ENCODE results near the gene CDK2. TPM values are rescaled to one million over a fixed set of nuclear protein-coding genes. Genes with fewer than 3 reads are reported as not detected.
"Not testable (repeated sequence)": the region's sequence is repeated elsewhere in the genome, so short reads cannot be mapped to it uniquely, and the experiment has no call there.

Gene CDK2
- total RNA-seq, 1 donor from 2014 or later: 82.8 TPM

DNA sequence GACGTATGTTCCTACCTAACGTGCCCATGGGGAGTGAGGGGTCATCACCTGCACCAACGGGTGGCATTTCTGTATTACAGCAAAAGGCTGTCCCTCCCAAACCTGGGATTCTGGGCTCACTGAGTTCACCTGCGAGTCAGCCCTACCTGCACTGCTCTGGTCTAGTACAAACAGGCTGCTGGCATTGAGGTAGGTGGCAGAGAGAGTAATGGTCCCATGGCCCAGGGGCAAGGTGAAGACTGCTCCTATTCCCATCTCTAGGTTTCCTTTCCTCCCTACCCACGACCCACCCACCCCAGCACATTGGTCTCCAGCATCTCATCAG lies 30.9 kb downstream of the CDK2 start:
- H3K4me3 Mint-ChIP-seq: peak overlapping the region; percentile 99
- DNase-seq (ENCODE audit: extremely low spot score, unreplicated experiment): no peak
- TF ChIP-seq CTCF (conservative IDR thresholded peaks at IDR 0.05): no peak

DNA sequence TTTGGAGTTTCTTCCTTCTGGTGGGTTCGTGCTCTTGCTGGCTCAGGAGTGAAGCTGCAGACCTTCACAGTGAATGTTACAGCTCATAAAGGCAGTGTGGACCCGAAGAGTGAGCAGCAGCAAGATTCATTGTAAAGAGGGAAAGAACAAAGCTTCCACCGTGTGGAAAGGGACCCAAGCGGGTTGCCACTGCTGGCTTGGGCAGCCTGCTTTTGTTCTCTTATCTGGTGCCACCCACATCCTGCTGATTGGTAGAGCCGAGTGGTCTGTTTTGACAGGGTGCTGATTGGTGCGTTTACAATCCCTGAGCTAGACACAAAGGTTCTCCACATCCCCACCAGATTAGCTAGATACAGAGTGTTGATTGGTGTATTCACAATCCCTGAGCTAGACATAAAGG lies 32.9 kb downstream of the CDK2 start:
- H3K4me3 Mint-ChIP-seq: peak overlapping the region; percentile 54
- H3K9me3 Mint-ChIP-seq; H3K27me3 Mint-ChIP-seq; DNase-seq (ENCODE audit: extremely low spot score, unreplicated experiment): not testable (repeated sequence)
- peaks cover 26% of the 10 kb centered on the region for H3K36me3 Mint-ChIP-seq
- H3K27ac Mint-ChIP-seq: peak overlapping the region; percentile 31
- peaks cover 24% of the 10 kb centered on the region for H3K4me1 Mint-ChIP-seq (ENCODE audit: unreplicated experiment)

More for the DNA sequence above, 30.9 kb downstream of the CDK2 start:
- Mint-ChIP-seq H3K9me3 (no peaks in the 10 kb centered on the region), H3K4me1 (ENCODE audit: unreplicated experiment) (peaks cover 24% of the 10 kb centered on the region), H3K36me3 (peaks cover 22% of the 10 kb centered on the region), H3K27me3 (no peaks in the 10 kb centered on the region), H3K27ac (peak overlapping the region; percentile 87)

DNA sequence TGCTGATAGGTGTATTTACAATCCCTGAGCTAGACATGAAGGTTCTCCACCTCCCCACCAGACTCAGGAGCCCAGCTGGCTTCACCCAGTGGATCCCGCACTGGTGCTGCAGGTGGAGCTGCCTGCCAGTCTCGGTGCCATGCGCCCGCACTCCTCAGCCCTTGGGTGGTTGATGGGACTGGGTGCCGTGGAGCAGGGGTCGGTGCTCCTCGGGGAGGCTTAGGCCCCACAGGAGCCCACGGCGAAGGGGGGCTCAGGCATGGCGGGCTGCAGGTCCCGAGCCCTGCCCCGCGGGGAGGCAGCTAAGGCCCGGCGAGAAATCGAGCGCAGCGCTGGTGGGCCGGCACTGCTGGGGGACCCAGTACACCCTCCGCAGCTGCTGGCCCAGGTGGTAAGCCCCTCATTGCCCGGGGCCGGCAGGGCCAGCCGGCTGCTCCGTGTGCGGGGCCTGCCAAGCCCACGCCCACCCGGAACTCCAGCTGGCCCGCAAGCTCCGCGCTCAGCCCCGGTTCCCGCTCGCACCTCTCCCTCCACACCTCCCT lies 33.4 kb downstream of the CDK2 start:
- H3K9me3 Mint-ChIP-seq; H3K27me3 Mint-ChIP-seq; H3K27ac Mint-ChIP-seq; H3K4me3 Mint-ChIP-seq; DNase-seq (ENCODE audit: extremely low spot score, unreplicated experiment): not testable (repeated sequence)
- Mint-ChIP-seq H3K4me1 (ENCODE audit: unreplicated experiment) (peaks cover 24% of the 10 kb centered on the region), H3K36me3 (peaks cover 29% of the 10 kb centered on the region)

DNA sequence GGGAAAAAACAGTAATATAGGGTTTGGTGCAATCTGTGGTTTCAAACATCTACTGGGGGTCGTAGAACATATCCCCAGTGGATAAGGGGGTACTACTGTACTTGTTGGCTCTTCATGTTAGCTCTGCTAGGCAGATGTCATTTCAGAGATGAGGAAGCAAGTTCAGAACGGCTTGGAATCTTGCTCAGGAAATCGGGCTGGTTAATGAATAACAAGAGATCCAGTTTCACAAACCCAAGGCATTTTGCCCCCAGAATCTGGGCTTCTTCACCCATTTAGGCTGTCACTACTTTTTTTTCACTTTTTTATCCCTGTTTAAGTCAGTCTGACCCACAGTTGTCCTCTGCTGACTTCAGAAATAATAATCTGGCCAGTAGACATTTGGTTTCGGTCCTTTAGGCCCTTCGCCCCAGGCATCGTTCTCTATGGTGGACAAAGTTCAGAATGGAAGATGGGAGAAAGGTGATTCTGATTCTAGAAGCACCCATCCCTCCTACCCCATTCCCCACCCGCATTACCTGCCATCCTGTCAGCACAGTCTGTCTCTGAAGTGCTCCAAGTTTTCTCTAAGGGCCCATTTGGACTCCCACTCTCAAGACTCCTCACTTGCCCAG lies 35.0 kb downstream of the CDK2 start:
- H3K36me3 Mint-ChIP-seq: peaks cover 30% of the 10 kb centered on the region
- peak overlapping the region; percentile 46 for H3K27ac Mint-ChIP-seq
- peaks cover 23% of the 10 kb centered on the region for H3K4me1 Mint-ChIP-seq (ENCODE audit: unreplicated experiment)
- H3K4me3 Mint-ChIP-seq: peak overlapping the region; percentile 34
- DNase-seq (ENCODE audit: extremely low spot score, unreplicated experiment): no peak
- no peaks in the 10 kb centered on the region for H3K9me3 Mint-ChIP-seq
- no peaks in the 10 kb centered on the region for H3K27me3 Mint-ChIP-seq
- no peak for TF ChIP-seq CTCF (conservative IDR thresholded peaks at IDR 0.05)

- H3K36me3 Mint-ChIP-seq: peaks cover 30% of the 10 kb centered on the region
- not testable (repeated sequence) for H3K27ac Mint-ChIP-seq; H3K4me3 Mint-ChIP-seq; H3K27me3 Mint-ChIP-seq; DNase-seq (ENCODE audit: extremely low spot score, unreplicated experiment); H3K9me3 Mint-ChIP-seq
- H3K4me1 Mint-ChIP-seq (ENCODE audit: unreplicated experiment): peaks cover 30% of the 10 kb centered on the region
These were observed 36.7 kb downstream of the CDK2 start for GRCh38 chr12:56003376-56003775.

DNA sequence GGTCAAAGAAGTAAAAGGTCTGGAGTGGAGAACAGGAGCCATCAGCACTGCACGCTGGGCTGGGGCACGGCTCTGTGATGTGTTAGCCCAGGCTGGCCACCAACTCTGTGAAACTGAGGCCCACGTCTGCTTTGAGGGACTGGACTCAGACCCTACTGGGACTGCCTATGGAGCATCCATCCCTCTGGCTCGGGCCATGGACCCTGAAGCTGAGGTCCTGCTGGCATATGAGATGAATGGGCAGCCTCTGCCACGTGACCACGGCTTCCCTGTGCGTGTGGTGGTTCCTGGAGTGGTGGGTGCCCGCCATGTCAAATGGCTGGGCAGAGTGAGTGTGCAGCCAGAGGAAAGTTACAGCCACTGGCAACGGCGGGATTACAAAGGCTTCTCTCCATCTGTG lies 37.6 kb downstream of the CDK2 start:
- Mint-ChIP-seq H3K27ac (no peak overlapping the region), H3K4me1 (ENCODE audit: unreplicated experiment) (peaks cover 30% of the 10 kb centered on the region)

More for the DNA sequence above, 37.6 kb downstream of the CDK2 start:
- Mint-ChIP-seq H3K27me3 (no peaks in the 10 kb centered on the region), H3K36me3 (peaks cover 29% of the 10 kb centered on the region), H3K4me3 (peak overlapping the region; percentile 66), H3K9me3 (no peaks in the 10 kb centered on the region)
- TF ChIP-seq CTCF (conservative IDR thresholded peaks at IDR 0.05): no peak
- no peak for DNase-seq (ENCODE audit: extremely low spot score, unreplicated experiment)

All from type B pancreatic cell (in vitro differentiated cells).